ENCODE results near the gene KLHL21.

The KLHL21 gene

DNA sequence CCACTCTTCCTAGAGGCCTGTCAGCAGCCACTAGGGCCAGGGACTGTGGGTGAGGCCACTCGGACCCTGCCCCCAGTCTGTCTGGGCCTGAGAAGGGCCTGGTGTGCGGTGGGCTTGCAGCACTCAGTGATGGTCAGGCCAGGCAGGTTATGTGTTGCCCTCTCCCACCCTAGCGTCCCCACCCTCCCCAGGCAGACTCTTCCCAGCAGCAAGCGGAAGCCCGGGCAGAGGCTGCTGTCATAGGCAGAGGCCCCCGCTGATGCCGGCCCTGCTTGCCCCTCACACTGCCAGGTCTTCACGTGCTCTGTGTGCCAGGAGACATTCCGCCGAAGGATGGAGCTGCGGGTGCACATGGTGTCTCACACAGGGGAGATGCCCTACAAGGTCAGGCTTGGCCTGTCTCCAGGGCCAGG is 16.3 kb downstream of the KLHL21 start:
- TF ChIP-seq, protein P1, sequence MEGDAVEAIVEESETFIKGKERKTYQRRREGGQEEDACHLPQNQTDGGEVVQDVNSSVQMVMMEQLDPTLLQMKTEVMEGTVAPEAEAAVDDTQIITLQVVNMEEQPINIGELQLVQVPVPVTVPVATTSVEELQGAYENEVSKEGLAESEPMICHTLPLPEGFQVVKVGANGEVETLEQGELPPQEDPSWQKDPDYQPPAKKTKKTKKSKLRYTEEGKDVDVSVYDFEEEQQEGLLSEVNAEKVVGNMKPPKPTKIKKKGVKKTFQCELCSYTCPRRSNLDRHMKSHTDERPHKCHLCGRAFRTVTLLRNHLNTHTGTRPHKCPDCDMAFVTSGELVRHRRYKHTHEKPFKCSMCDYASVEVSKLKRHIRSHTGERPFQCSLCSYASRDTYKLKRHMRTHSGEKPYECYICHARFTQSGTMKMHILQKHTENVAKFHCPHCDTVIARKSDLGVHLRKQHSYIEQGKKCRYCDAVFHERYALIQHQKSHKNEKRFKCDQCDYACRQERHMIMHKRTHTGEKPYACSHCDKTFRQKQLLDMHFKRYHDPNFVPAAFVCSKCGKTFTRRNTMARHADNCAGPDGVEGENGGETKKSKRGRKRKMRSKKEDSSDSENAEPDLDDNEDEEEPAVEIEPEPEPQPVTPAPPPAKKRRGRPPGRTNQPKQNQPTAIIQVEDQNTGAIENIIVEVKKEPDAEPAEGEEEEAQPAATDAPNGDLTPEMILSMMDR (IDR thresholded peaks at IDR 0.05): no peak

DNA sequence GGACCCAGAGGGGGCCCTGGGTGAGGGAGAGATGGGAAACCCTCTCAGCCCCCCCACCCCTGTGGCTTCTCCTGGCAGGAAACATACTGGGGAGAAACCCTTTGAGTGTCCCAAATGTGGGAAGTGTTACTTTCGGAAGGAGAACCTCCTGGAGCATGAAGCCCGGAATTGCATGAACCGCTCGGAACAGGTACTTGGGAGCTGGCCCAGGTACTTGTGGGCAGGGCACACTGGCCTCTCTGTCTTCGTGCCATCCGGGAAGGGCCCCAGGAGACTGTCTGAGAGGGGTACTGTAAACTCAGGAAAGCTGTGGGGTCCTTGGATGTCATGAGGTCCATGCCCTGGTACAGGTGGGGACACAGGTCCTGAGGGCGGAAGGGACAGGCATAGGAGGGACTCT is 16.8 kb downstream of the KLHL21 start:
- TF ChIP-seq, protein P1 (IDR thresholded peaks at IDR 0.05): no peak

DNA sequence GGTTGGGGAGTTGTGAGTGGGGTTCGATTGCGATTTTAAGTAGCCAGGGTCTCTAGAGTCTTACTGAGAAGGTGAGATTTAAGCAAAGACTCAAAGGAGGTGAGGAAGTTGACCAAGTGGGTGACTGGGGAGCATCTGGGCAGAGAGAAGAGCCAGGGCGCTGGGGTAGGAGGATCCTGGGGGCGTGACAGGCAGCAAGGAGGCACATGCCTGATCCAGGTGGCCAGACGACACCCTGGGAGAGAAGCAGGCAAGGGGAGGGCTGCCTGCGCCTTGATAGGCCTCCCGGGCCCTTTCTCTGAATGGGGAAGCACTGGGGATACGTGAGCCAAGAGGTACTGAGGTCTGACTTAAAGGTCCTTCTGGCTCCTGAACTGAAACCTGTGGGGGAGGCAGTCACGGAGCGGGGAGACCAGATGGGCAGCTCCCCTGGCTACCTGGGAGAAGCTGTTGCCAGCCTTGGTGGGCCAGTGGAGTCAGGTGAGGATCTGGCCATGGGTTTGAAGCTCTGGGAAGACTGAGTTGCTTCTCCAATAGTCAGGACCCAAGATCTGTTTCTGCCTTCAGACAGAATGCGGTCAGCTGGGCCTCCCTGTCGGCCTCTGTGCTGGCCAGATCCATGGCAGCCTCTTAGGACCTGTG is 17.5 kb downstream of the KLHL21 start:
- TF ChIP-seq, protein P1 (IDR thresholded peaks at IDR 0.05): no peak

DNA sequence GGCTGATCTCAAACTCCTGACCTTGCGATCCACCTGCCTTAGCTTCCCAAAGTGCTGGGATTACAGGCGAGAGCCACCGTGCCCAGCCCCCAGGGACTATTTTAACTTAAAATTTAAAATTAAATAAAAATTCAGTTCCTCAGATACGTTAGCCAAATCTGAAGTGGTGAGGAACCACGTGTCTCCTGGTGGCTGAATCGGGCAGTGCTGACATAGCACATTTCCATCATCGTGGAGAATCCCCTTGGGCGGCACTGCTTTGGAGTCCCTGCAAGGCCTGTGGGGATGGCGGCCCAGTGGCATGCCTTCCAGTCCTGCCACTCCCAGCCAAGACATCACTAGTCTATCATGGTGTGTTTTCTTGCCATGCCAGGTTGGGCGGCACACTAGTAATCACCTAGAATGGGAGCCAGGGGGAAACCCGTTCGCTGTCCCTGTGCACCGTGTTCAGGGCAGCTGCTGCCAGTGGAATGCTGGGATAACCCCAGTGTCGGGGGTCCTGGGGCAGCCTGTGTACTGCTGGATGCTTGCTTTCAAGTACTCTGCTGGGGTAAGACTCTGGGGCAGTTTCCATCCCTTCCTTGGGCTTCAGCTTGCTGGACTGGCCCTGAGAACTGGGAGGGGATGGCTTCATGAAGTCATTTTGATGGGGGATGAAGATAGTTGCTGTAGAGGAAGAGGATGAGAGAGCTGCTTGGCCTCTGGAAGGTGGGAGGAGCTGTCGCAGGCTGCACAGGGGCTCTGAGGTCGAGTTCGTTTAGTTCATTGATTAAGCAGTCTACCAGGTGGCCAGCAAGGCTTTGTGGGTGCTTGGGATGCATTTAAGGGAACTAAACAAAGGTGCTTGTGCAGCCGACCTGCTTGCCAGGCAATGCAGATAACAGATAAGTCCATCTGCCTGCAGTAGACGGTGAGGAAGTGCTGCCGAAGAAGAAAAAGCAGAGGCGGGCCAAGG is 18.3 kb downstream of the KLHL21 start:
- TF ChIP-seq, protein P1 (IDR thresholded peaks at IDR 0.05): no peak

DNA sequence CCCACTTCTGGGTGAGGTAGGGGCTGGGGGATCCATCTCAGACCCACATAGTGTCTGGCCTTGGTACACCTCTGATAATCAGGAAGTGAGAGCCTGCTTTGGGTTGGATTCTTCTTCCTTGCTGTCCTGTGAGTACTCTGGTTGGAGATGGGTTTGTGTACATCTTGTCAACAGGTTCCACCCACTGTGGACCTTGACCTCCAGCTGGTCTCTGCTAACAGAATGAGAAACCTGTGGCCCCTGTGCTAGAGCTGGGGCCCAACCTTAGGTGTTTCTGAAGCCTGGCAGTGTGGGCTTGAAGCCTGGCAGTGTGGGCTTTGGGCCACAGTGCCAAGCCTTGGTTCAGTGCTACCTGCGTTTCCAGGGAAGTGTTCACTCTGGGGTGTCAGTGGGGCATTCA is 20.3 kb downstream of the KLHL21 start:
- TF ChIP-seq, protein P1 (IDR thresholded peaks at IDR 0.05): no peak

DNA sequence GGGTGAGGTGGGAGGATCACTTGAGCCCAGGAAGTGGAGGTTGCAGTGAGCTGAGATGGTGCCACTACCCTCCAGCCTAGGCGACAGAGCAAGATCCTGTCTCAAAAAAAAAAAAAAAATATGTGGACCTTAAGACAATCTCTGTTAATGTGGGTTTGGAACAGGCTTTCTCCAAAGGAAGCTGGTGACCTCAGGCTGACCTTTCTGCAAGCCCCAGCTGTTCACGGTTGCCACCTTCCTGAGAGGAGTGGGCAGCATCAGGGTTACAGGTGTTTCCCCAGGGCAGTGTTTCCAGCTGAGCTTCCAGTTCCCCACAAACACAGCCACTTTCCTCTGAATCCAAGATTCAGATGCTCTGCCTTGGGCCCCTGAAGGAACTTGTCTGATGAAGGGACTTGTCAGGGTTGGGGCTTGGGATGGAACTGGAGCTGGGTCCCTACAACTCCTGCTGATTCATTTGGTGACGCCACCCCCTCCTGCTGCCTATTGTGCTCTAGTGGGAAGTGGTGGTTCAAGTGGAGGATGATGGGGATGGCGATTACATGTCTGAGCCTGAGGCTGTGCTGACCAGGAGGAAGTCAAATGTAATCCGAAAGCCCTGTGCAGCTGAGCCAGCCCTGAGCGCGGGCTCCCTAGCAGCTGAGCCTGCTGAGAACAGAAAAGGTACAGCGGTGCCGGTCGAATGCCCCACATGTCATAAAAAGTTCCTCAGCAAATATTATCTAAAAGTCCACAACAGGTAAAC is 20.9 kb downstream of the KLHL21 start:
- TF ChIP-seq, protein P1 (IDR thresholded peaks at IDR 0.05): no peak

DNA sequence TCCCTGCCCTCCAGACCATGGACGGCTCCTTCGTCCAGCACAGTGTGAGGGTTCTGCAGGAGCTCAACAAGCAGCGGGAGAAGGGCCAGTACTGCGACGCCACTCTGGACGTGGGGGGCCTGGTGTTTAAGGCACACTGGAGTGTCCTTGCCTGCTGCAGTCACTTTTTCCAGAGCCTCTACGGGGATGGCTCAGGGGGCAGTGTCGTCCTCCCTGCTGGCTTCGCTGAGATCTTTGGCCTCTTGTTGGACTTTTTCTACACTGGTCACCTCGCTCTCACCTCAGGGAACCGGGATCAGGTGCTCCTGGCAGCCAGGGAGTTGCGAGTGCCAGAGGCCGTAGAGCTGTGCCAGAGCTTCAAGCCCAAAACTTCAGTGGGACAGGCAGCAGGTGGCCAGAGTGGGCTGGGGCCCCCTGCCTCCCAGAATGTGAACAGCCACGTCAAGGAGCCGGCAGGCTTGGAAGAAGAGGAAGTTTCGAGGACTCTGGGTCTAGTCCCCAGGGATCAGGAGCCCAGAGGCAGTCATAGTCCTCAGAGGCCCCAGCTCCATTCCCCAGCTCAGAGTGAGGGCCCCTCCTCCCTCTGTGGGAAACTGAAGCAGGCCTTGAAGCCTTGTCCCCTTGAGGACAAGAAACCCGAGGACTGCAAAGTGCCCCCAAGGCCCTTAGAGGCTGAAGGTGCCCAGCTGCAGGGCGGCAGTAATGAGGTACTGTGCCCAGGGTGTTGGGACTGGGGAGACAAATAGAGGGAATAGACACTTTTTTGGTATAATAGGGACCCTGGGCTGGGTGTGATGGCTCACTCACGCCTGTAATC is 21.9 kb downstream of the KLHL21 start:
- TF ChIP-seq, protein P1 (IDR thresholded peaks at IDR 0.05): no peak
